GM21528 (cell line): Measurements from ENCODE around the gene GBA2.

Source experiments
- ATAC-seq: cut with Tn5 transposase; IDR thresholded peaks from one replicate; pipeline ENCODE4 v1.9.1; 2021; ENCODE audit warnings: mild to moderate bottlenecking, moderate library complexity; ENCODE audit not compliant: unreplicated experiment, low FRiP score

GBA2 gene

DNA sequence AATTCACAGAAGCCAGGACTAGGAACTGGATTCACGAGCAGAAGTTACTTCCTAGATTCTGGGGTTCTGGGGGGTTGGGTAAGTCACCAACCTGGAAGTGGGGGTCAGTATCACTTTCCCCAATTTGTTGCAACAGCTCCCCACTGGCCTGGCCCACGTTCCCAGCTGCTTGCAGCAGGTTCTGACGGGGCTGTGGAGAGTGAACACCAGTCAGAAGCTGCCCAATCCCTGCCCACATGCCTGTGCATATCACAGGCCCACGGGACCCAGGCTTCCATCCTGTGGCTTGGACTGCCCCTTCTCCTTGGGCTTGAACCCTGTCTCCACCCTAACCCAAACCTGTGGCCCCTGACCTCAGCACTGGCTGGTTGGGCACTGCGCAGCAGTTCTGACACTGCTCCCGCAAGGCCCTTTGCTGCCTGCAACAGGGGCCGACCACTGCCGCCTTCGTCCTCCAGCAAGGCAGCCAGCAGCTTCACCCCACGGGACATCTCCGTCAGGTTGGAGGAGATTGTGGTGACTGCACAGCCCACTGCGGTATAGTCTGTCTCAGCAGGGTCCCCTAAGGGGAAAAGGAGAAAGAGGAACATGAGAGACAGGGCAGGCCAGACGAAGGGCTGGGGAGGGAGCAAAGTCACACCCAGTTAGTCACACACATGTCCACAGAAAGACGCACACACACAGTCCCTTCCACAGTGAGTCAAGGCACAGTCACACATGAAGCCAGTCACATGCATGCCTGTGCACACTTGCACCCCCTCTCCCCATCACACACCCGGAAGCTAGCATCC lies 30.1 kb downstream of the GBA2 start:
- ATAC-seq = no peak

DNA sequence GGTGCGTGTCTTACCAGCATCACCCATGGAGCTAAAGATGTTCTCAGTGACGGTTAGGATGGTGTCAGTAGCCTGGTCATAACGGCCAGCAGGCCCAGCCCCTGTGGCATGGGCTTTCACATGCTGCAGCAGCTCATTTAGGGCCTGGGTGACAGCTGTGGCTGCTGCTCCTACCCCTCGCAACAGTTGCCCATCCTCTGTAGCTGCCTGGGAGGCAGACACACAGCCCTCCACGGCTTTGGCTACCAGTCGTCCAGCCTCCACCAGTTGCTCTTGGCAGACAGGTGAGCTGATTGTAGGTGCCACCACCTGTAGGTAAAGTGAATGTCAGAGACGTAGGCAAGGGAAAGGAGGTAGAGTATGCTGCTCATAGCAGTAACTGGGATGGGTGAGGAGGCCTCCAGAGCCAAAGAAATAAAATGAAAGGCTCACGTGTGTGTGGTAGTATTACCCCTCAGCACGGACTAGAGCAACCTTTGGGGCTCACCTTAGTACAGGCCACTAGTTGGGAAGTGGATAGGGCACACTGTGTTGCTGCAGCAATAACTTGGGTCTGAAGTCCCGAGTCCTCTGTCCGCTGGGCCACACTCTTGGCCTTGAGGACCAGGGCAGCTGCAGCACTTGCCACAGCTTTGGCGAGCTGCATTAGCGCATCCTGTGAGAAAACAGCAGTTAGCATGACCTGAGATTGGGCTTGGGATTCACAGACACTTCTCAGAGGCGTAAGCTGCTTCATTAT lies 31.7 kb downstream of the GBA2 start:
- ATAC-seq = no peak

- ATAC-seq = no peak
Observed at GRCh38 chr9:35716230-35716629, 32.8 kb downstream of the GBA2 start.

- no peak for ATAC-seq
Observed at GRCh38 chr9:35714579-35715252, 34.3 kb downstream of the GBA2 start.

DNA sequence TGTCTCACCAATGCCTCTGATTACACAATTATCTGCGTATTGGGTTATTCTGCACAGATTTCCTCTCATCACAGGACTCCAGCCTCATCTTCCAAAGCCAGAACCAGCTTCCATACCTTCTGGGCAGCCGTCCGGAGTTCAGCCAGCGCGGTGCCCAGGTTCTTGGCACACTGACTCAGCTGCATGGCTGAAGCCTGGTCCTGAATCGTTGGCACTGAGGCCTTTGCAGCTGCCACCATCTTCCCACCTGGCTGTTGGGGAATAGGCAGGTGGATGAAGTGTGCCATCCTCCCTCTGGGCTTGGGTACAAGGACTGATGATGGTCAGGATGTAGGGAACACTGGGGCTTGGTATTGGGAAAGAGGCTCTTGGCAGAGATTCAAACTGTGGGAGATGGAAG lies 34.9 kb downstream of the GBA2 start:
- no peak for ATAC-seq

- no peak for ATAC-seq
Observed at GRCh38 chr9:35713578-35713977, 35.5 kb downstream of the GBA2 start.

DNA sequence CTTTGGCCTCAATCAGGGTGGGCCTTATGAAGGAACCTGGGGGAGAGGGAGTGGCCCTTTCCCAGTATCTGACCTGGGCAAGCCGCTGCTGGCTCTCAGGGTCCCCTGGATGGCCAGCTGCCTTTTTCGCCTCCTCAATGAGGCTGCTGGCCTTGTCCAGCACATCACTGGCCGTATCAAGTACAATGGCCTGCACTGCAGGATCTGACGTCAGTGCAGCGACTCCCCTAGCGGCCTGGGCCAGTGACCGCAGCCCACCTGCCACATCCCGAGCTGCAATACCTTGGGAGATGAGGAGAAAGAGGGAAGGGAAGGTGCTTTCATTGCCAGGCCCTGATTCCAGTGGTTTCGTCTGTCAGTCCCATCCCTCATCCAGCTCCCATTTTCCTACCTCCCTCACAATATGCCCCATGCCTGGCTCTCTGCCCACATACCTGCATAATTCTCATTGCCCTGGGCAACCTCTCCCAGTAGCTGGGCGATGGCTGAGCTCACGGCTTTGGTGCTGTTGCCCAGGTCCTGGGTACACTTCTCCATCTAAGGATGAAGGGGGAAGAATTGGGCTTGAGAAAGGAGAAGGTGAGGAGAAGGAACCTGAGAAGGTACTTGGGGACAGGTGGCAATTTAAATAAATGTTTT lies 36.1 kb downstream of the GBA2 start:
- ATAC-seq = no peak

DNA sequence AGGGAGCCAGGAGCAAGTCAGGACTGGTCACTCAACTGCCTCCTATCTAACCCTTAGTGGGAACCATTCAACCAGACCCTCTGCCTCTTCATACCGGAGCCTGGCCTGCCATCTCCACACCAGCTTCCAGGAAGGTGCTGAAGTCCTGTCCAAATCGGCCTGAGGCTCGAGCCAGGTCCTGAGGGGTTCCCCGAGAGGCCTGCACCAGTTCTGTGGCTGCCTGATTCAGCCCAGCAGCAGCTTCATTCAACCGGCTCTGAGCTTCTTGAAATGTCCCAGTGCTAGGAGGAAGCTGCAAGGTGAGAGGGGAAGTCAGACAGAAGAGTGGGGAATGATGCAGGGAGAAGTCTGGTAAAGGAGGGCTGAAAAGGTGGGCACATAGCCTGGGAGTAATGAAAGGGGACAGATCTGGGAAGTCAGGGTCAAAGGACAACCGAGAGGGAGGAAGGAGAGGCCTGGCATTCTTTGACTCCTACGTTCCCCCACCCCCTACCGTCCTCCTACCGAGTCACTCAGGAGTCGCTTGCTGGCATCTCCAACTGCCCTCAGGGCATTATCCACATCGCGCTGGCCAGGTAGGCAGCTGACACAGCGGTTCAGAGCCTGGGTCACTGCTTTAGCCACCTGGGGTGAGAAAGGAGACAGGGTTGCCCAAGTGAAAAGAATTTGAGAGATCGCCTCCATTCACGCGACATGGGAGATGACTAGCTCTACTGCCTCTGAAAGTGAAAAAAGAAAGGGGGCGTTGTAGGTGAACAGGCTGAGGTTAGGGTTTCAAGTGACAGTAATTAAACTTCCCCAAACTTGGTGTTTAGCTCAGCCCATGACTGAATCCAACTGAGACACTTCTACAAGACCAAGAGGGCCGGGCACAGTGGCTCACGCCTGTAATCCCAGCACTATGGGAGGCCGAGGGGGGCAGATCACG lies 37.3 kb downstream of the GBA2 start:
- no peak for ATAC-seq

DNA sequence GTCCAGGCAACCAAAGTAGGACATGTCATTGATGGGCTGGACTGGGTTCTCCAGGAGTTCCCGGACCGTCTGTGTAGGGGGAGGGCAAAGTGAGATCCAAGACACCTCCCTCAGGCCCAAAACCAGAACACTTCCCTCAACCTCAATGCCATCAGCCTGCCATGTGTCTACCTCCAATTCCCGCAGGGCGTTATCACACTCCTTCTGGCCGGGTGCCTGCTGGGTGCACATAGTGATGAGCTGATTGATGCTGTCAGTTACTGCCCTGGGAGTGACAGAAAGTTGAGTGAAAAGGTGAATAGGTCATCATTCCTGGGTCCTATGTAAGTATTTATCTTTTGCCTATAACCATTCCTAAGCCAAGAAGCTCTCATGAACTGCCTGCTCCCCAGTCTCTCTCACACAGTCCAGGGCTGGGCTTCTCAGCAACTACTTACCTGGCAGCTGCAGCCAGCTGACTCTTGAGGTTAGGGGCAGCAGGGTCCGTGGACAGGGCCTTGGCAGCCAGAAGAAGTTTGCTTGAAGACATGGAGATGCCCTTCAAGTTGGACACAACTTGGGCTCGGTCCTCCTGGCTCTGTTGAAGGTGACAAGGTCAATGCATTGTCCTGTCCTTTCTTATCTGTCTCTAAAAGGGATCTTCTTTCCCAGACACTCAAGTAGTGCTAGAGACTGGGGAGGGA lies 38.1 kb downstream of the GBA2 start:
- ATAC-seq = no peak

DNA sequence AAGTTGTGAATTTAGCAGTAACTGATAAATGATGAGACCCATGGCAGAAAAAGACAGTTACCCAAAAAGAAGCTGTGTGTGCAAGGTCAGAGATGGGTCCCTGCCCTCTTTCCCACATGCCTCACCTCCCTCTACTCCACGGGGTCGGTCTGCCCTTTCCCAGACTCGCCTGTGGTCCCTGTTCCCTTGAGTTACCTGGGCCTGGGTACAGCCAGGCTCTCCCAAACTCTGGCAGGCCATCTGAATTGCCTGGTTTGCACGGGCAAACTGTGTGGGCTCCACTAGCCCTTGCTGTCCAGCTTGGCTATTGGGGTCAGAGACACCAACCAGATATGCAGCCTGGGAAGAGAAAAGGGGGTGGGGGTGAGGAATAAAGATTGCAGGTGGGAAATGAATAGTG lies 40.9 kb downstream of the GBA2 start:
- ATAC-seq = no peak

GRCh38 chr9:35706951-35707350 lies 42.1 kb downstream of the GBA2 start:
- ATAC-seq = no peak

DNA sequence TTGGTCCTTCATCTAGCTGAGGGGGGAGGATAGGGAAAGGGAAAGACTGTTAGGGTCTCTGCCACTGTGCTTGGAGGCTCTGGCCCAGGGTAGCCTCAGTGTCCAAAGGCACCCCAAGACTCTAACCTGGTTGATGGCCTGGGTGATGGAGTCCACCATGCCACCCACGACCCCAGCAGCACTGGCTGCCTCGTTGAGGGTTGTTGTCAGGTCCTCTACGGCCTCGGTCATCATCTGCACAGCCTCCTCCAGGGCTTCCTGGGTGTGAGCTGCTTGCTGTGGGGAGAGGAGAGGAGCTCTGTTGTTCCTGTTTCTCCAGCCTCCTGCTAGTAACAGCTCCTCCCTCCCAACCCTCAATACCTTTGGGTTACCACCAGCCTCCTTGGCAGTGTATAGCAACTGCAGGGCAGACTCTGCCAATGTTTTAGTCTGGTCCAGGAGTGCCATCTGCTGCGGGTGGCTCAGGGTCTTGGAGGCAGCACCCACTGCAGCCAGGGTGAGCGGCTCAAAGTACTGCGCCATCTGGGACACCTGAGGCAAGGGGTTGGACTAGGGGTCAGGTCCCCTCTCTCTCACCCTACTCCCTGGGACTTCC lies 43.1 kb downstream of the GBA2 start:
- ATAC-seq = no peak

DNA sequence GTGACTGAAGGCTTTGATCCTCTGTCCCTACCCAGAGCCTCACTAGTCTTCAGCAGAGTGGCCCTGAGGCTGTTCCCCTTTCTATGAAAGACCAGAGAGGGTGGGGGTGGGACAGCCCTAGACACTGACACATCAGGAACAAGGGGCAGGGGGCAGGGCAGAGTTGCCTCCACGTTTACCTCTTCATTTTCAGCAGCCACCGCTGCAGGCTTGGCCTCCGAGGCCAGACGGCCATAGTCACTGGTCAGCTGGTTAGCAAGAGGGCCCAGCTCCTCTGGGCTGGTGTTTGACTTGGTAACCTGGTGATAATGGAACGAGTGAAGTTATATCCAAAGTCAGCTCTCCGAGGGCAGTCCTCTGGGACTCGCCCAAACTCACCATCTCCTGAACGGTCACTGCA lies 43.7 kb downstream of the GBA2 start:
- no peak for ATAC-seq

GRCh38 chr9:35703906-35704672 lies 44.9 kb downstream of the GBA2 start:
- ATAC-seq = no peak

DNA sequence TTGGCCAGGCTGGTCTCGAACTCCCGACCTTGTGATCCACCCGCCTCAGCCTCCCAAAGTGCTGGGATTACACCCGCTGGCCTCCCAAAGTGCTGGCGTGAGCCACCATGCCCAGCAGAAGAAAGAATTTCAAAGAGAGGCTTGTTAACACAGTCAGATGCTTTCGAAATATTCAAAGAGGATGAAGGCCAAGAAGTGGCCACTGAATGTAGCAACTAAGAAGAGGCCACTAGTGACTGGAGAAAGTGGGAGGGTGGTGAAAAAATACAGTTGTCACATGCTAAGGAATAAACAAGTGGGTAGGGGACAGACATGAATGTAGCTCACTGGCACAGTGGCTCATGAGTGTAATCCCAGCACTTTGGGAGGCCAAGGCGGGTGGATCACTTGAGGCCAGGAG lies 46.3 kb downstream of the GBA2 start:
- no peak for ATAC-seq

GRCh38 chr9:35700942-35701341 lies 48.1 kb downstream of the GBA2 start:
- ATAC-seq = no peak

DNA sequence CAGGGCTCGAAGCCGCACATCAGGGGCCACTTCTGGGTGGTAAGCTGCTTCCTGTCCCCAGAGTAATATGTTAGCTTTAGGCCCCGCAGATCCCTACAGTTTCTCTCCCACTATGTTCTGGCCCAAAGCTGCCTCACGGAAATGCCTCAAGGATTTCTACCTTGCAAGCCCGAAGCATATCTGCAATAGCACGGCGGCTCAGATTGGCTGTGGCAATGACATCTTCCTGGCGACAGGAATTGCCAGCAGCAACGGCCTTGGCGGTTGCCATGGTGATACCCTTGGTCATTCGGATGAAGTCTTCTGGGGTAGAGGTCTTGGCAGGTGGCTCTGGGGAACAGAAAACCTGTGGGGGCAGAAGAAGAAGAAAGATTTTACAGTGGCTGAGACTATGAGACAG lies 49.0 kb downstream of the GBA2 start:
- ATAC-seq = no peak

GRCh38 chr9:35698231-35698630 lies 50.8 kb downstream of the GBA2 start:
- ATAC-seq = no peak
